OCI-M1 (cell line): Measurements from ENCODE around the gene HOXD3.

Source experiments
- DNase-seq: peaks from one replicate; lab custom pipeline; 2025; lab: John Stamatoyannopoulos, UW

Gene HOXD3

DNA sequence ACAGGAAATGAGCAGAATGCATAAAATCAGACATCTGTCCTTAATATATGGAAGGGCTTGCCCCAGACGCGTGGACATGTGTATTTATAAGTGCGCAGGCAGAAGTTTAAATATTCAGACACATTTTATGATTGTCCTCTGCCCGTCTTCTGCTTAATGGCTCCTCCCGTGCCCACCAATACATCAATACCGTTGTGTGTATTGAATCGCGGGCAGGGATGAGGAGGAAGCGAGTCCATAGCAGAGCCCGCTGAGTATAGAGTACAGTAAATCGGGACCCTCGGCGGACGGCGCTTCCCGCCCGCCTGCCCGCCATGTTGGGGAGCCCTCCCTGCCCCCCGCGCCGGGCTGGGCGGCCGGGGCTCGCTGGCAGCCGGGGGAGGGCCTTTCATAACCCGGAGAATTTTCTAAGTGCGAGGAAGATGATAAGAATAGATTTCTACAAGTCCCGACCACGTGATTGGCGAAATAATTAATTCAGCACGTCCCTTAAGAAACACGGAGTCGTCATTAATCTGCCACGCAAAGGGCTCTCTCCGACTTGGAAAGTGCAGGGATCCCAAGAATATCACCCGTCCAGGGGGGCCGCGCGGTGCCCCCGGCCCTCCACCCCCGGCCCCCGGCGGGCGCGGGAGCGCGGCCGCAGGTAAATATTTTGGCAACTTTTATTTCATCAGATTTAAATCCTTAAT lies at the start of gene HOXD3:
TSS of gene HOXD3 (plus strand) at position 501 of the 692 bp plus-strand sequence. CDS start 11,808 bp downstream, outside the sequence.
- DNase-seq = no peak

GRCh38 chr2:176107731-176108181 lies 49.4 kb upstream of the HOXD3 start:
- no peak for DNase-seq

GRCh38 chr2:176109192-176109901 lies 47.8 kb upstream of the HOXD3 start:
- no peak for DNase-seq

GRCh38 chr2:176109946-176110345 lies 47.2 kb upstream of the HOXD3 start:
- DNase-seq = no peak

GRCh38 chr2:176110415-176111308 lies 46.4 kb upstream of the HOXD3 start:
- DNase-seq = no peak

DNA sequence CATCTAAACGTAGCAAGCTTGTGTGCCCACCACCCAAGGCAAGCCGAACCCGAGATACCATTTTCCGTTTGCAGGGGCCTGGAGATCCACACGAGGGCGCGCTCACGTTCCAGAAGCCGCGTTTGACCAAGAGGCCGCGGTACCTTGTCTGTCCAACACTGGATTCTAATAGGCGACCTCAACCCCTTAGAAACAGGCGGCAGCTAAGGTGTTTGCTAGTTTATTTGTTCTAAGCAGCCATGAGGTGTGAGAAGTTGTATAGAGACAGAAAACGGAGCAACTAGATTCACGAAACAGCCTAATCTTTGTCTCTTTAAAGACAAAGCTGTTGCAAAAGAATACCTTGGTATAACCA lies 45.8 kb upstream of the HOXD3 start:
- peak; percentile 78 for DNase-seq

- DNase-seq = no peak
Observed at GRCh38 chr2:176111846-176112374, 45.2 kb upstream of the HOXD3 start.

DNA sequence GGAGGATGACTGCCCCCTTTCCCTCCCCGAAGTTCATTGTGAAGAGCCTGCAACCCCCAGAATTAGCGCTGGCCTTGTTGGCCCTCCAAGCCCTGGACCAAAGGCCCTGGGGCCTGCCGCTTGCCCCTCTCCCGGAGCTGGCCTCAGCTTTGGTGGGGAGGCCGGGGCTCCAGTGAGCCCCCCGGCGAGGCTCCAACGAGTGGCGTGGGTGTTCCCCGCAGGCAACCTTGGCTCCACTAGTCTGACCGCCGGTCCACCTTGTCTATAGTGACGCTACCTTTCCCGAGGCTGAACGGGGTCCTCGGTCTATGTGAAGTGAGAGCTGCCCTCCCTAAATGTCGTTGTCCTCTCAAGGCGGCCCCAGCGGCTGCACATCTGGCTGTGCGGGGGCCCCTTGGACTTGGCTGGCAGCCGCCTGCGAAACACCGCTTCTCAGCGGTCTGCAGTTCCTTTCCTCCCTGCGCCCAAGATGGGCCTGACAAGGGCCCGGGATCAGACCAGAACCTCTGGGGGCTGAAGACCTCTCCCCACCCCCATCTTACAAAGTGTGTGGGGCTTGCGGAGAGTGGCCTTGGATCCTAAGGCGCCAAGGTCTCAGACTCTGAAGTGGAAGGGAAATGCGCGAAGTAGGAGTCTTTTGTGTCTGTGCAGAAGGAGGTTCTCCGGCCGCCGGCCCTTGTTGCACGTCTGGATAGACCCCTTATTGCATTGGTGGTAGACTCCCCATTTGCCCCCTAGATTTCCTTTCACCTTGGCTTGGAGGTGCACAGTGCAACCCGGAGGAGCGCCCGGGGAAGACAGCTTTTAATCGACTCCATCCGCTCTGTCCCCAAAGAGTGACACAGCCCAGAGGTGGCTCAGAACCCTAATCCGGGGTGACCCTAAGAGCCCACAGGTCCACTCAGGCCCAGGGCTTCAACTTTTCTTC lies 44.5 kb upstream of the HOXD3 start:
- DNase-seq = no peak

DNA sequence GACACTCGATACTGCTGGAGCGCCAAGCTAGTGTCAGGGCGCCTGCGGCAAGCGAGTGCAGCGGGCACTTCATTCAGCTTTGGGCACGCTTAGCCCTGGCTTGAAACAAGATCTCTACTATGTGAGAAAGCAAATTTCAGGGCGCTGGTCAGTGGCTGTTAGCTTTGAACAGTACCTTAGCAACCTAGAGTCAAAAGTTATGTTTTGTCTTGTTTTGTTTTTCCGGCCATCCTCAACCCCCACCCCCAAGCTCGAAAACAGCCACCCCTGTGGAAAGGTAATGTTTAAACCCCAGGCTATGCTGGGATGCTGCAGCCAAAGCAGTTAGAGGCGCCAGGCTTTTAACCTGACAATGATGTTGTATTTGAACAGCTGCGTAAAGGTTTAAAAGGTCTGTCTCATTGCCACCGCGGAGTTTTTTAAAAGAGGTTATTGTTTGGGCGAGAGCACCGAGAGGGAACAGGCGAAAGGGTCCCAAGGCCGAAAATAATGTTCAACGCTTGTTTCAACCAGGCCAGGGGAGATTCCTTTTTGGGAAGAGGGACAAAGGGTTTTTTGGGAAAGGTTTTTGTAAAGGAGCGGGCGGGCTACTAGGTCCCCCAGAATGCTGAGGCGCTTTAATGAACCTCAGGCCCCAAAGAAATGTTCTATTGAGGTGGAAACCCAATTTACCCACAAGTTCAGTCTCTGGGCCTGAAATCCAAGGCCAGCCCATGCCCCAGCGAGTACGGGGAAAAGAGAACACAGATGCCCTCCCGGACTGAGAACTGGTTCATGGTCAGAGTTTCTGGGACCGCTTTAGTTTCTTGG lies 42.8 kb upstream of the HOXD3 start:
- DNase-seq = no peak

- DNase-seq = no peak
Observed at GRCh38 chr2:176114930-176115625, 42.0 kb upstream of the HOXD3 start.

- DNase-seq = no peak
Observed at GRCh38 chr2:176115883-176116813, 41.0 kb upstream of the HOXD3 start, which contains the start of gene HOXD10. HOXD10 (plus strand) TSS chr2:176116778; CDS start chr2:176116834, 56 bp downstream.

GRCh38 chr2:176117162-176117822 lies 39.8 kb upstream of the HOXD3 start:
- no peak for DNase-seq

DNA sequence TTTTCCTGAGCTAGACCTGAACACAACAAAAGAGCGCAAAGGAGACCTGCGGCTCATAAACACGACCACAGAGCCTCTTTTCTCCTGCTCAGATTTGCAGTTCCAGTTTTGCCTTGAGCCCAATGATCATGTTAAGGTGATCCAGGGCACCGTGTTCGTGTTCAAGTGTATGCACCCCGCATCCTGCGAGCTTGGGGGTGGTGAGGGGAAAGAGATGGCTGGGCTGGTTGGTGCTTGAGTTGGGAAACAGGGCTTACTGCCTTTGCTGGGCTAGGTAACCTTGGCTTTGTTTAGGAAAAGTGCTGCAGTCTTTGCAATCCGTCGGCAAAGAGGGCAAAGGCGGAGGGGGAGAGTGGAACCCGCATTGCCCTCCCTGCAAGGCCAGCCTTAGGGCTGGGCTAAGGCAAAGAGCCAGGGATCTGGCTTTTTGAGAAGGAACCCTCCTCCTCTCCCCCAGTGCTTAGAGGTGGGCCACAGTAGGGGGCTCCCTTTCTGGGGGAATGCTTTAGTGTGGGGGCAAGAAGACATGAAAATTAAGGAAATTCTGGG lies 39.2 kb upstream of the HOXD3 start:
- no peak for DNase-seq

GRCh38 chr2:176118601-176119339 lies 38.3 kb upstream of the HOXD3 start:
- DNase-seq = peak; percentile 76

GRCh38 chr2:176120364-176121189 lies 36.5 kb upstream of the HOXD3 start:
- no peak for DNase-seq
